ENCODE data around the gene VSX1.

Gene VSX1

GRCh38 chr20:25039697-25040437, 42.1 kb downstream of the VSX1 start:
- H3K4me3 ChIP-seq (ENCODE audit: low read depth, low read length), result 0 out of 2 replicates have a peak overlapping the region, but pooled peaks have one; percentile 4
- DNase-seq (ENCODE audit: low read depth), result peak; percentile 100
- no peak for TF ChIP-seq CTCF (IDR thresholded peaks at IDR 0.05; ENCODE audit: control insufficient read depth, extremely low read depth, insufficient read depth)

- no peak for DNase-seq (ENCODE audit: low read depth)
- H3K4me3 ChIP-seq (ENCODE audit: low read depth, low read length), result no peak overlapping the region
- no peak for TF ChIP-seq CTCF (IDR thresholded peaks at IDR 0.05; ENCODE audit: control insufficient read depth, extremely low read depth, insufficient read depth)
These were observed 43.3 kb downstream of the VSX1 start for GRCh38 chr20:25038591-25039015.

- DNase-seq (ENCODE audit: low read depth), result no peak
- TF ChIP-seq CTCF (IDR thresholded peaks at IDR 0.05; ENCODE audit: control insufficient read depth, extremely low read depth, insufficient read depth), result no peak
- H3K4me3 ChIP-seq (ENCODE audit: low read depth, low read length), result no peak overlapping the region
These were observed 43.9 kb downstream of the VSX1 start for GRCh38 chr20:25038103-25038410.

- DNase-seq (ENCODE audit: low read depth), result no peak
- TF ChIP-seq CTCF (IDR thresholded peaks at IDR 0.05; ENCODE audit: control insufficient read depth, extremely low read depth, insufficient read depth), result no peak
- H3K4me3 ChIP-seq (ENCODE audit: low read depth, low read length), result no peak overlapping the region
These were observed 44.4 kb downstream of the VSX1 start for GRCh38 chr20:25037288-25038102.

GRCh38 chr20:25036331-25036936, 45.5 kb downstream of the VSX1 start:
- DNase-seq (ENCODE audit: low read depth), result no peak
- H3K4me3 ChIP-seq (ENCODE audit: low read depth, low read length), result no peak overlapping the region
- TF ChIP-seq CTCF (IDR thresholded peaks at IDR 0.05; ENCODE audit: control insufficient read depth, extremely low read depth, insufficient read depth), result no peak

GRCh38 chr20:25035921-25036320, 46.0 kb downstream of the VSX1 start:
- no peak for TF ChIP-seq CTCF (IDR thresholded peaks at IDR 0.05; ENCODE audit: control insufficient read depth, extremely low read depth, insufficient read depth)
- no peak for DNase-seq (ENCODE audit: low read depth)
- no peak overlapping the region for H3K4me3 ChIP-seq (ENCODE audit: low read depth, low read length)

Data from LNCaP clone FGC (cell line).